HUDEP-2 (cell line): ENCODE results near the gene ITPR2.
A peak's percentile ranks its signal among the peaks of the same experiment; 100 is the strongest.
"Not testable (repeated sequence)": the region's sequence is repeated elsewhere in the genome, so short reads cannot be mapped to it uniquely, and the experiment has no call there.

Experiments used
- DNase-seq, 76 experiments: peaks; one replicate each; lab custom pipeline; 2025; ENCODE audit not compliant: unreplicated experiment in 76 of 76; lab: John Stamatoyannopoulos, UW

Gene ITPR2

GRCh38 chr12:26832822-26833742, at the start of gene ITPR2:
ITPR2 (minus strand) TSS chr12:26833194; CDS start chr12:26832781, 413 bp downstream.
- DNase-seq = peak in 74 of 76 experiments; percentile 13 to 92 (median 78)

- DNase-seq = no peak
These were observed 47.6 kb upstream of the ITPR2 start for GRCh38 chr12:26880625-26881024.

DNA sequence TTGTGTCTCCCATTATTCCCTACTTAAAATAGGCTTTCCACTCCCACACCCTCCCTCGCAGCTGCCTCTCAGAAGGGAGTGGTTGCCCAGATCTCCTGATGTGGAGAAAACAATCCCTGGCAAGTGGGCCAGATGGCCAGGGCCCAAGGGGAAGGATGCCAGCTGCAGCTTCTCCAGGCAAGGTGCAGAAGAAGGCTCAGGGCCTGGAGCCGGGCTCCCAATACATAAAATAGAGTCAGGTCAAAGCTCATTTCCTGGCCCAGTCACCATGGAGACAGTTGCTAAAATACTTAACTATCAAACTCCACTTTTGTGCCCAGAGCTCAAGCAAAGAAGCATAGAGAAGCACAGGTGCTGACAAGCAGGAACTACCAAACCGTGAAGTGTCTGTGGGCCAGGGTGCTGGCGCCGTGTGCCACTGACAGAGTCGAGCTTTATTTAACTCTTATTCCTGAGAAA, 45.7 kb upstream of the ITPR2 start:
- DNase-seq = no peak

DNA sequence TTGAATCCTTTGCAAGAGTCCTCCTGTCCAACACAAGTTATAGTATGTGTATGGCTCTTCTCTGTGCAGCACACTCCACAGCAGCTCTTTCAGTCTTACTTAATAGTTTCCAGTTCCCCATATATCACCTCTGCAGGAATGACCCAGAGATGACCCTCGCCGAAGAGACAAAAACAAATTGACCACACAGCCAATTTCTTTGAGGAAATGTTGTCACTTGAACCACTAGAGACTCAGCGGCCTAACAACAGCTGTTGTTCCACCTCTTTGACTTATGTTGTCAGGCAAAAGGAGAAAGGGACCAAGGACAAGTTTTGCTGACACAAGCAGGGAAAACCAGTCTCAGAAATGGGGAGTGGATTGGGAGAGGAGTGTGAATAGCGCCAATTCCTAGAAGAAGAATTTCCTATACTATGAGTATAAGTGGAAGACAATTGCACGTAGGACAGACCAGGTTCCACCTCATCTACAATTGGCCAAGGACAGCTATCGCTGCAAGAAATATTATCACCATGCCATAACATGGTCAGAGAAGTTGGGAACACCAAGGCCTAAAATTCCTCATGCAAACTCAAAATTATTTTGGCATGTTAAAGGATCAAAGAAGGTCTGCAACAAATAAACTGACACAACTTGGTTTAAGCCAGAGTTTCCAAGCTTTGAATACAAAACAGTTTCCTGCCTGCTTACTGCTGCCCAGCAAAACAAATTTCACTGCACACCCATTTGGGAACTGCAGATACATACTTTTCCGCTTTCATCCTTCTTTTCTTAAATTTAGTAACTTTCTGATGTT, 41.7 kb upstream of the ITPR2 start:
- no peak for DNase-seq

- peak in 2 of 76 experiments; percentile 7 to 17 for DNase-seq
These were observed 39.6 kb upstream of the ITPR2 start for GRCh38 chr12:26872625-26873024.

DNA sequence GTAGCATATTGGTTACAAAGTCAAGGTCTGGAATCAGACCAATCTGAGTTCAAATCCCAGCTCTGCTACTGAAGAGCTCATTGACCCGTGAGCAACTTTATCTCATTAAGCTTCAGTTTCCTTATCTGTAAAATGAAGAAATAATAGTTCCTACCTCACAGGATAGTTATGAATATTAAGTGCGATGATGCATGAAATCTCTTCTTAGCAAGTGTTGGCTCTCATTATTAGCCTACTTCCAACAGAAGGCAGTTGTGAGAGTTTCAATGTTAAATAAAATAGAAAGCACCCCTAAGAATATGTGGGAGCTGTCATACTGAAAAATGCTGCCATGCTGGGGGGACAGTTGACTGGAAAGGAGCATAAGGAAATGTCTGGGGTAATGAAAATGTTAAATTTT, 39.0 kb upstream of the ITPR2 start:
- no peak for DNase-seq

- DNase-seq = peak in 11 of 76 experiments; percentile 13 to 38 (median 21)
These were observed 37.8 kb upstream of the ITPR2 start for GRCh38 chr12:26870491-26871419.

GRCh38 chr12:26869908-26870459, 37.0 kb upstream of the ITPR2 start:
- no peak for DNase-seq

GRCh38 chr12:26869104-26869494, 36.1 kb upstream of the ITPR2 start:
- DNase-seq = no peak

DNA sequence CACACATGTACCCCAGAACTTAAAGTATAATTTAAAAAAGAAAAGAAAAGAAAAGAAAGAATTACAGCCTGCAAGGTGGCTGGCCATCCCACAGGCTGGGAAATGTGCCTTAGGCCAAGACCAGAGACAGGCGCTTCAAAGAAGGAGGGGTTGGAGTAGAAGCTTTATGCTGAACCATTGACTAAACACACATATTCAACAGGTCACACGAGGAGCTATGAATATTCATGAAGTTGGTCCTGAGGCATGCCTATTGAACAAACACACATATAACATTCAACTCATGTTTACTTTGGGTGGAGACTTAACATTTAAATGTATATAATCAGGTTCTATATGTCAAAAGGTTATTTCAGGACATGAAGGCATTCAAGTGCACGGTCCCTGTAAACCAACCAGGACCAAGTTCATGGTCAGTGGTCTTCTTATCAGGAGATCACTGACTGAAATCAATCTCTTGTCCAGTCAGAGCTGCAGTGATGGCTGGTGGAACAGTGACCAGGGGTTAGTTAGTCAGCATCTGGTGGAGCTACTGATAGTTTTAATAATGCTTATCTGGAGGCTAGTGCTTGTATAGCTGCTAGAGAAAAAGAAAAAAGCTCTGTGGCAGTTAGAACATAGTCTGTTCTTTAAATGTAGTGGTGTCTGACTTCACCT, 35.6 kb upstream of the ITPR2 start:
- peak in 8 of 76 experiments; percentile 6 to 34 (median 22) for DNase-seq

GRCh38 chr12:26867080-26867479, 34.1 kb upstream of the ITPR2 start:
- peak in 17 of 76 experiments; percentile 7 to 64 (median 33) for DNase-seq

DNA sequence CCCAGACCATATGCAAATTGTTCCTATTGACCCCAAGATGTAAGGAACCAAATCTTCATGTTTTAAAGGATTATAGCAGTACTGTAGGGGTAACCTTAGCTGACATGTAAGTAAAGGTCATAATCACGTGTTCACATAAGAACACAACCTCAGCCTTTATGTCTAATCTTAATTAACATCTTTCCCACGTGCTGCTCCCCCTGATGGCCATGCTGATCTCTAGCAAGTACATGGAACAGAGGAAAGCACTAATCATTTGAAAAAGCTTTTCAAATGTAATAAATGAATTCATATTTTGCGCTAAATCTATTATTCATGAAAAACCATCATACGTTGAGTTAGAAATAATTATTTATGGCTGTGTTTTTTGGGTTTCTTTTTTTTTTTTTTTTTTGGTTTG, 30.5 kb upstream of the ITPR2 start:
- DNase-seq = peak in 1 of 76 experiments; percentile 9

DNA sequence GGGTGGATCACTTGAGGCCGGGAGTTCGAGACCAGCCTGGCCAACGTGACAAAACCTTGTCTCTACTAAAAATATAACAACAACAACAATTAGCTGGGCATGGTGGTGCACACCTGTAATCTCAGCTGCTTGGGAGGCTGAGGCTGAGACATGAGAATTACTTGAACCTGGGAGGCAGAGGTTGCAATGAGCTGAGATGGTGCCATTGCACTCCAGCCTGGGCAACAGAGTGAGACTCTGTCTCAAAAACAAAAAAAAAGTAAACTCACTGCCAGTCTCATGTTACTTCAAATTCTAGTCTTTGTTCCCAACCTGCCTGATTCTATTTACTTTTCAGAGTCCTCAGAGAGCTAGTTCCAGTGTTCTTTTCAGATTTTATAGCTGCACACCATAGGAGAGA, 29.8 kb upstream of the ITPR2 start:
- not testable (repeated sequence) for DNase-seq

DNA sequence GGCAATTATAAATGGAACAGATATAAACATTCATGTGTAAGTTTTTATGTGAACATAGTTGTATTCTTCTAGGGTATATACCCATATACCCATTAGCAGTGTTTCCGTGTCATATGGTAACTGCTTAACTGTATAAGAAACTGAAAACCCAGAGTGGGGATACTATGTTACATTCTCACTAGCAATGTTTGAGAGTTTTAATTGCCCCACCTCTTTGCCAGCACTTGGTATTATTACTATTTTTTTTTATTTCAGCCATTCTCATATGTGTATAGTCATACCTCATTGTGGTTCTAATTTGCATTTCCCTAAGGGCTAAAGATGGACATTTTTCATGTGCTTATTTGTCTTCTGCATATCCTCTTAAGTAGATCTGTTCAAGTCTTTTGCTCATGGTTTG, 28.7 kb upstream of the ITPR2 start:
- DNase-seq = no peak

DNA sequence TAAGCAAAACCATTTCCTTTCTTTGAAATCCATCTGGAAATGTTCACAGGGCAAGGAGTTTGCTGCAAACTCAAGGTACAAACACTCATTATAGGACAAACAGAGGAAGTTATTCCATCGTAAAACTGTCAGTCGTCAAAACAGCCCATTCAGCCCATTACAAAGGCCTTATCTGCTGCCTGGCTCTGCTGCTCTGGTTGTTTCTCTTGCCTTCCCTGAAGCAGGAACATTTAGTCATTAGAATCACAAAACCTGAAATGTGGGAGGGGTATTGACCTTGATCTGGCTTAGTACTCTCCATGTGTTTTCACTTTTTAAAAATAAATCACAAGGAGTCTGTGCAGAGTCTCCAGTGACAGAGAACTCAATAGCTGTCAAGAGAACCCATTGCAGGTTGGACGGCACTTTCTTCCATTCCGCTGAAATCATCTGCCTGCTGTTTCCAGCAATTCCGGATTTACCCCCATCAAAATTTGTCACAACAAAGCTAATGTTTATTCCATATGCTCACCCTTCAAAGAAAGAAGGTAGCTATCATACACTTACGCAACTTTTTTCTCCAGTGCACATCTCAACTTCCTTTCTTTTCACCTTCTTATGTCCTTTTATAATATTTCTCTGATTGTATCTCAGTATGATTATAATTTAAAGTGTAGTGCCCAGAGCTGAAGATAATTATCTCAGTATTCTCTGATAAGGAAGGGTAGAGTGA, 24.6 kb upstream of the ITPR2 start:
- no peak for DNase-seq

GRCh38 chr12:26855337-26855736, 22.3 kb upstream of the ITPR2 start:
- DNase-seq = no peak

DNA sequence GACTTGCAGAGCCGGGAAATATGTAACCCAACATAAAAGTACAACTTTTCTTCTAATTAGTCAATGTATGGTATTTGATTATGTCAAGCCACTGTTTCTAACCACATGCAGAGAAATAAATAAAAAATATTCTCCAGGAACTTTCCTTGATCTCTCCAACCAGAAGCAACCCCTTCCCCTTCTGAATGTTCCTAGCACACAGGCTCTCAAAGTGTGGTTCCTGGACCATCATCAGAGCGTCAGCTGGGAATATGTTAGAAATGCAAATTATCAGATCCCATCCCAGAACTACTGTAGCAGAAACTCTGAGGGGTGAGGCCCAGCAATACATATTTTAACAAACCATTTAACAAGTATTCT, 21.0 kb upstream of the ITPR2 start:
- no peak for DNase-seq

- DNase-seq = peak in 57 of 76 experiments; percentile 4 to 72 (median 35)
These were observed 20.5 kb upstream of the ITPR2 start for GRCh38 chr12:26853303-26854030.
